Measurements from ENCODE around the gene PCBD2.

Gene PCBD2

GRCh38 chr5:134934202-134934601 lies 29.3 kb downstream of the PCBD2 start:
- no peak overlapping the region for H3K27ac Mint-ChIP-seq
- no peaks in the 10 kb centered on the region for H3K4me1 Mint-ChIP-seq
- DNase-seq (ENCODE audit: low spot score in 2 of 2) (no peak), ATAC-seq (no peak)
- no peaks in the 10 kb centered on the region for H3K9me3 Mint-ChIP-seq
- no peak overlapping the region for H3K4me3 Mint-ChIP-seq
- peaks cover 12% of the 10 kb centered on the region for H3K36me3 Mint-ChIP-seq

GRCh38 chr5:134935711-134936602 lies 31.0 kb downstream of the PCBD2 start:
- no peaks in the 10 kb centered on the region for H3K4me1 Mint-ChIP-seq

GRCh38 chr5:134937526-134937925 lies 32.6 kb downstream of the PCBD2 start:
- peaks cover 12% of the 10 kb centered on the region for H3K36me3 Mint-ChIP-seq
- no peak overlapping the region for H3K4me3 Mint-ChIP-seq
- no peak for ATAC-seq
- H3K4me1 Mint-ChIP-seq, result no peaks in the 10 kb centered on the region
- DNase-seq (ENCODE audit: low spot score in 2 of 2), result no peak
- H3K9me3 Mint-ChIP-seq, result no peaks in the 10 kb centered on the region
- H3K27ac Mint-ChIP-seq, result no peak overlapping the region

More at GRCh38 chr5:134935711-134936602, 31.0 kb downstream of the PCBD2 start:
- ATAC-seq, result no peak
- no peak for DNase-seq (ENCODE audit: low spot score in 2 of 2)
- H3K27ac Mint-ChIP-seq, result peak overlapping the region; percentile 19
- no peak overlapping the region for H3K4me3 Mint-ChIP-seq
- H3K9me3 Mint-ChIP-seq, result no peaks in the 10 kb centered on the region
- H3K36me3 Mint-ChIP-seq, result peaks cover 16% of the 10 kb centered on the region

DNA sequence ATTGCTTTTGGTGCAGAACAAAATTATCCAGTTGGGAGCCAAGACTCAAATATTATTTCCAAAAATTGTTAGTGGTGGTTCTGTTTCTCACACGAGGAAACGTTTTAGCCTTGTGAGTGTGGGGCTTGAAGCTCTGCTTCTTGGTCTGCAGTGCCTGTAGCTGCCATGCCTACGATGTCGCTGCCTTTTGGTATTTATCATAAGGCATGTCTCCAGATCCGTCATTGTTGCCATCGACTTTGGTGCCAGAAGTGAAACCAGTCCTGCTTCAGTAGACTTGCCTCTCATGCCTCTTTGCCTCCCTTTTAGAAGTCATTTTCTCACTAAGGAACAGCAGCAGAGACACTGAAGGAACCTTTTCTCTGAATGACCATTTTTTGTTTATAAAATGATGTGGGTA lies 33.1 kb downstream of the PCBD2 start:
- Mint-ChIP-seq H3K4me3 (no peak overlapping the region), H3K27ac (no peak overlapping the region), H3K9me3 (no peaks in the 10 kb centered on the region), H3K36me3 (peaks cover 8% of the 10 kb centered on the region), H3K4me1 (no peaks in the 10 kb centered on the region)
- no peak for ATAC-seq
- no peak for DNase-seq (ENCODE audit: low spot score in 2 of 2)

- ATAC-seq (no peak), DNase-seq (ENCODE audit: low spot score in 2 of 2) (no peak)
- Mint-ChIP-seq H3K36me3 (peaks cover 8% of the 10 kb centered on the region), H3K27ac (no peak overlapping the region), H3K4me1 (no peaks in the 10 kb centered on the region), H3K9me3 (no peaks in the 10 kb centered on the region), H3K4me3 (no peak overlapping the region)
Measured at GRCh38 chr5:134939500-134939899, 34.6 kb downstream of the PCBD2 start.

GRCh38 chr5:134943547-134943946 lies 38.6 kb downstream of the PCBD2 start:
- ATAC-seq, result no peak
- H3K9me3 Mint-ChIP-seq, result no peaks in the 10 kb centered on the region
- no peak overlapping the region for H3K27ac Mint-ChIP-seq
- DNase-seq (ENCODE audit: low spot score in 2 of 2), result no peak
- no peaks in the 10 kb centered on the region for H3K4me1 Mint-ChIP-seq
- H3K36me3 Mint-ChIP-seq, result peaks cover 8% of the 10 kb centered on the region
- no peak overlapping the region for H3K4me3 Mint-ChIP-seq

- Mint-ChIP-seq H3K27ac (no peak overlapping the region), H3K9me3 (no peaks in the 10 kb centered on the region), H3K4me1 (no peaks in the 10 kb centered on the region)
Measured at GRCh38 chr5:134944630-134945029, 39.7 kb downstream of the PCBD2 start.

DNA sequence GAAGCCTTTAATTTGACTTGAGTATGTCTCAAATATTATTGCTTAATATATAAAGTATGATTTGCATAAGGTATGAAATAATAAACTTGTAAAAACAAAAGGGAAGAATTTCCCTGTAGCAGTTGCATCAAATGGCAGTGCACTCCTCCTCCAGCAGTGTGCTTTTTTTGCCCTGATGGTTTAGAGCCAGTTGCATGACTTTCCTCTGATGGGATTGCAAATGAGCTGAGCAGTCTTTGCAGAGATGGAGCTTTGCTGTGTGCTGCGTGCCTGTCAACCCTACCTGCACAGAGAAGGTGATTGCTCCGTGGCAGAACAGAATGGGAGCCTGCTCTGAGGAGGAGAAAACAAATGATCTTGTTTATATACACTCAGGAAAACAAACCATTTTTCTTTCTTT lies 40.1 kb downstream of the PCBD2 start:
- Mint-ChIP-seq H3K27ac (no peak overlapping the region), H3K36me3 (peaks cover 2% of the 10 kb centered on the region), H3K4me1 (no peaks in the 10 kb centered on the region), H3K4me3 (no peak overlapping the region), H3K9me3 (no peaks in the 10 kb centered on the region)
- ATAC-seq (no peak), DNase-seq (ENCODE audit: low spot score in 2 of 2) (no peak)

More at GRCh38 chr5:134944630-134945029, 39.7 kb downstream of the PCBD2 start:
- Mint-ChIP-seq H3K4me3 (no peak overlapping the region), H3K36me3 (peaks cover 6% of the 10 kb centered on the region)
- ATAC-seq, result no peak
- no peak for DNase-seq (ENCODE audit: low spot score in 2 of 2)

GRCh38 chr5:134948911-134949310 lies 44.0 kb downstream of the PCBD2 start:
- H3K9me3 Mint-ChIP-seq, result no peaks in the 10 kb centered on the region
- ATAC-seq (no peak), DNase-seq (ENCODE audit: low spot score in 2 of 2) (no peak)
- H3K4me3 Mint-ChIP-seq, result no peak overlapping the region
- no peak overlapping the region for H3K27ac Mint-ChIP-seq
- H3K36me3 Mint-ChIP-seq, result no peaks in the 10 kb centered on the region
- H3K4me1 Mint-ChIP-seq, result no peaks in the 10 kb centered on the region

DNA sequence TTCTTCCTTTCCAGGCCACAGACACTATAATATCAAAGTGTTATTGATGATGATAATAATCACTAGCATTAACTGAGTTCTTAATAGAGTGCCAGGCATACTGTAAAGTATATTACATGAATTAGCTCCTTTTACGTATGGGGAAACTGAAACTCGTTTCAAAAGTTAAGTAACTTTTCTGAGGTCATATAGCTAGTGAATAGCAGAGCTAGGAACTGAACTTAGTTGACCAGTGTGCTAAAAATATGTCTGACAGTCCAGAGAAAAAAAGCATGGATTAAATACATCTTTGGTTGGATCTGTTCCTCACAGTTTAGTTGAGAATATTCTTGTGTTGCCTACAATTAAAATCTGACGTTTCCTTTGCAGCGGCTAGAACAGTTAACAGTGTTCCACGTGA lies 44.4 kb downstream of the PCBD2 start:
- Mint-ChIP-seq H3K9me3 (peaks cover 3% of the 10 kb centered on the region), H3K4me1 (no peaks in the 10 kb centered on the region)

GRCh38 chr5:134957920-134958608 lies 53.1 kb downstream of the PCBD2 start:
- no peak for DNase-seq (ENCODE audit: low spot score in 2 of 2)
- ATAC-seq, result no peak
- no peak overlapping the region for H3K4me3 Mint-ChIP-seq
- peaks cover 14% of the 10 kb centered on the region for H3K36me3 Mint-ChIP-seq
- peaks cover 7% of the 10 kb centered on the region for H3K9me3 Mint-ChIP-seq
- no peaks in the 10 kb centered on the region for H3K4me1 Mint-ChIP-seq
- peak overlapping the region; percentile 41 for H3K27ac Mint-ChIP-seq

More for the DNA sequence above, 44.4 kb downstream of the PCBD2 start:
- Mint-ChIP-seq H3K27ac (no peak overlapping the region), H3K36me3 (no peaks in the 10 kb centered on the region), H3K4me3 (no peak overlapping the region)
- no peak for ATAC-seq
- no peak for DNase-seq (ENCODE audit: low spot score in 2 of 2)

DNA sequence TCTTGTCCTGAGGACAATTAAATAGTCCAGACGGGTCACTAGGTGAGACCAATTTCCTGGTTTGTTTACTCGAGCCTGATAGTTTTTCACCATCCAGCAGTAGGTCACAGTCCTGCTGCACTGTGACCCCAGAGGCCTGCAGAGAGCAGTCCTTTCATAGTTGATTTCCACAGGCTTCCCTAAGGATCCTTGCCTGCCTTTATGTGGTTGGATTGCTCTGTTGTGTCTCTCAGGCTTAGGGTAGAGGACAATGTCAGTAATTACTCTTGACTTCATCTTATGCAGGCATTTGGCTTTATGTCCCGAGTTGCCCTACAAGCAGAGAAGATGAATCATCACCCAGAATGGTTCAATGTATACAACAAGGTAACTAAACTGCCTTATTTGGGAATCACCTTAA lies 53.8 kb downstream of the PCBD2 start:
- no peak overlapping the region for H3K4me3 Mint-ChIP-seq
- no peak for DNase-seq (ENCODE audit: low spot score in 2 of 2)
- no peaks in the 10 kb centered on the region for H3K4me1 Mint-ChIP-seq
- ATAC-seq, result no peak
- H3K9me3 Mint-ChIP-seq, result peaks cover 7% of the 10 kb centered on the region
- peaks cover 14% of the 10 kb centered on the region for H3K36me3 Mint-ChIP-seq
- no peak overlapping the region for H3K27ac Mint-ChIP-seq

- H3K9me3 Mint-ChIP-seq, result no peaks in the 10 kb centered on the region
- no peak overlapping the region for H3K27ac Mint-ChIP-seq
- H3K4me1 Mint-ChIP-seq, result peaks cover 6% of the 10 kb centered on the region
- DNase-seq (ENCODE audit: low spot score in 2 of 2) (no peak), ATAC-seq (no peak)
- H3K4me3 Mint-ChIP-seq, result no peak overlapping the region
- H3K36me3 Mint-ChIP-seq, result peaks cover 14% of the 10 kb centered on the region
Measured at GRCh38 chr5:134963098-134963497, 58.2 kb downstream of the PCBD2 start.

- Mint-ChIP-seq H3K4me3 (no peak overlapping the region), H3K4me1 (peaks cover 6% of the 10 kb centered on the region), H3K27ac (peak overlapping the region; percentile 73), H3K9me3 (no peaks in the 10 kb centered on the region), H3K36me3 (peaks cover 14% of the 10 kb centered on the region)
- DNase-seq (ENCODE audit: low spot score in 2 of 2), result no peak
- ATAC-seq, result peak; percentile 80
Measured at GRCh38 chr5:134964359-134965270, 59.7 kb downstream of the PCBD2 start.

GRCh38 chr5:134965271-134965825 lies 60.4 kb downstream of the PCBD2 start:
- no peak overlapping the region for H3K4me3 Mint-ChIP-seq
- H3K27ac Mint-ChIP-seq, result peak overlapping the region; percentile 20
- DNase-seq (ENCODE audit: low spot score in 2 of 2) (no peak), ATAC-seq (peak; percentile 36)
- H3K4me1 Mint-ChIP-seq, result peaks cover 6% of the 10 kb centered on the region
- H3K9me3 Mint-ChIP-seq, result no peaks in the 10 kb centered on the region
- H3K36me3 Mint-ChIP-seq, result peaks cover 12% of the 10 kb centered on the region
